ENCODE data around the gene LSP1. TPM values are rescaled to one million over a fixed set of nuclear protein-coding genes. Genes with fewer than 3 reads are reported as not detected.

LSP1 gene
- total and polyA plus RNA-seq, 2 of the 13 experiments (the other 11 are each of a cell fraction or from before 2014, with no cell fraction given) = 0.59 to 1.00 TPM

DNA sequence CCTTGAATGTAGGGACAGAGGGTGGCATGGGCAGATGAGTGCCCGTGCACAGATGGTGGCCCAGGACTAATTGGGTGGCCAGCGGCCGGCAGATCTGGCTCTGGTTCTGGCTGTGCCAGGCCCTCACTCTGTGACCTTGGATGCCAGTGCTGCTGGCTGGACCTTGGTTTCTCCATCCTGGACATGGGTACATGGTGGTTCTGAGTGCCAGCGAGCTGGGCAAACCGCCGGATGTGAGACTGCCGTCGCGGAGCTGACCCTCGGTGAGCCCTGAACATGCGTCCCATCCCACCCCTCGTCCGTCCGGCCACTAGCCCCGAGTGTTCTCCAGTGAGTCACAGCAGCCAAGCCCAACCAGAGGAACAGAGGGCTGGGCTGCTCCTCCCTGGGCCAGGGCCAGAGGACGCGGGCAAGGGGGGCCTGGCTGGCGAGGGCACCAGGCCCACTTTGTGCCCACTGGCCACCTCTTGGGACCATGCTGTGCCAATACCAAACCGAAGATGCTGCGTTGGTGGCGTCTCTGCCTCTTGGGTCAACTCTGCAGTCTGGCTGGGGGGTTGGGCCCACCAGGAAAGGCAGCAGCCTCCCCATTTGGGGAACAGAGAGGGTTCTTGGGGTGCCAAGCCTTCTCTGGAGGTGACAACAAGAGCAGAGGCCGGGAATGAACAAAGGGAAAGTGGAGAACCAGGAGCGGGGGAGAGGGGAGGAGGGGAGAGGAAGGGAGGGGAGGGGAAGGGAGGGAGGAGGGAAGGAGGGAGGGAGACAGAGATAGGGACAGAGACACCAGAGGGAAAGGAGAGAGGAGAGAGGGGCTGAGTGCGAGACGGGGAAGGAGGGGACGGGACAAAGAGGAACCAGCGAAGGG lies 10.7 kb downstream of the LSP1 start (continued):
- TF ChIP-seq HNRNPL (IDR thresholded peaks at IDR 0.05; ENCODE audit: low read depth, low read length) = peak; percentile 99
- TF ChIP-seq KDM6A (CRISPR knock-in tag; IDR thresholded peaks at IDR 0.05; ENCODE audit: low read depth) = no peak
- TF ChIP-seq EP300 (IDR thresholded peaks at IDR 0.05; ENCODE audit: low read depth in 2 of 2, low read length in 2 of 2) = peak in 1 of 2 experiments; percentile 18; a peak in 1 of 4 replicates
- TF ChIP-seq EP300 (CRISPR knock-in tag; IDR thresholded peaks at IDR 0.05; ENCODE audit: borderline replicate concordance) = no peak
- TF ChIP-seq ZFX (CRISPR knock-in tag; IDR thresholded peaks at IDR 0.05; ENCODE audit: low read depth) = 0 out of 2 replicates have a peak, but pooled peaks have one; percentile 8
- peak; percentile 14; the same call in 1 of the 2 replicates for TF ChIP-seq GABPB1 (CRISPR knock-in tag; IDR thresholded peaks at IDR 0.05)
- TF ChIP-seq, protein P1, sequence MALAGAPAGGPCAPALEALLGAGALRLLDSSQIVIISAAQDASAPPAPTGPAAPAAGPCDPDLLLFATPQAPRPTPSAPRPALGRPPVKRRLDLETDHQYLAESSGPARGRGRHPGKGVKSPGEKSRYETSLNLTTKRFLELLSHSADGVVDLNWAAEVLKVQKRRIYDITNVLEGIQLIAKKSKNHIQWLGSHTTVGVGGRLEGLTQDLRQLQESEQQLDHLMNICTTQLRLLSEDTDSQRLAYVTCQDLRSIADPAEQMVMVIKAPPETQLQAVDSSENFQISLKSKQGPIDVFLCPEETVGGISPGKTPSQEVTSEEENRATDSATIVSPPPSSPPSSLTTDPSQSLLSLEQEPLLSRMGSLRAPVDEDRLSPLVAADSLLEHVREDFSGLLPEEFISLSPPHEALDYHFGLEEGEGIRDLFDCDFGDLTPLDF (CRISPR knock-in tag; IDR thresholded peaks at IDR 0.05) = no peak

DNA sequence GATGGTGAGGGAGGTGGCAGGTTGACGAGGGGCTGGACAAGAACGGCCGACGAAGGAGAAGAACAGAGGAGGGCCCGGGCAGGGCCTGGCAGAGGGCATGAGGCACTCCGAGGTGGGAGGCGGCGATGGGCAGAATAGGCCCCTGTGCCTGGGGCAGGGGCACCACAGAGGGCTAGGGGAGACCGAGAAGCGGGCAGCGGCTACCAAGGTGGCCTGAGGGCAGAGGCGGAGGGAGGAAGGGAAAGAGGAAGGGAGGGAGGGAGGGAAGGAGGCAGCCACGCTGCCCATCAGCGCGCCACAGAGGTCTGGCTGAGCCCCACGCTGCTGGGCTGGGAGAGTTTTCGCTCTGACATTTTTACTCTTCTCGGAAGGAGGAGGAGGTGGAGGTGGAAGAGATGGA lies 11.3 kb downstream of the LSP1 start:
- ATAC-seq (no peak), DNase-seq (ENCODE audit: low spot score) (no peak), FAIRE-seq (no peak)
- H3K9ac ChIP-seq (ENCODE audit: insufficient read depth, low read depth, low read length) = no peak overlapping the region
- H3K79me2 ChIP-seq (ENCODE audit: insufficient read depth, low read length) = no peaks in the 10 kb centered on the region
- WGBS (ENCODE audit: low lambda C conversion rate) = 34% methylated on average over 18 of the region's 18 CpGs
- H2AFZ ChIP-seq (ENCODE audit: low read length) = no peak overlapping the region
- no peaks in the 10 kb centered on the region for H3K36me3 ChIP-seq (replicated peaks in 1 of 2; ENCODE audit: control insufficient read depth in 1 of 2, insufficient read depth in 2 of 2, low read length in 2 of 2)
- no peaks in the 10 kb centered on the region for H3K4me1 ChIP-seq (ENCODE audit: insufficient read depth, low read length)
- no peak overlapping the region for H3K27ac ChIP-seq (ENCODE audit: extremely low read length, insufficient read depth, low read length)
- H3K4me3 ChIP-seq (replicated peaks in 1 of 3; ENCODE audit: insufficient read depth in 1 of 3, low read depth in 2 of 3, low read length in 3 of 3) = no peak overlapping the region
- intact Hi-C loops (cut with micrococcal nuclease; ENCODE audit: unreplicated experiment) = no loop called here
- ChIA-PET CTCF (ENCODE audit: low intra/inter-chr PET ratio, low total read pairs) (no interaction called here), POLR2A (no interaction called here)
- H3K9me3 ChIP-seq (ENCODE audit: low read length) = no peaks in the 10 kb centered on the region
- in situ Hi-C loops (cut with HindIII; ENCODE audit: extremely low pct_ligation_motif_present, low pct_unique_long_range_greater_than_20kb) = no loop called here
- no TSS peak for BruUV-seq (replicated peaks)
- H3K27me3 ChIP-seq (ENCODE audit: control insufficient read depth in 1 of 2, insufficient read depth in 2 of 2, low read length in 2 of 2) = peaks cover 20 to 62% of the 10 kb centered on the region in 2 experiments
- H3K4me2 ChIP-seq (ENCODE audit: low read depth, low read length) = no peak overlapping the region
- no peaks in the 10 kb centered on the region for H4K20me1 ChIP-seq (ENCODE audit: insufficient read depth, low read length)
- no peak for TF ChIP-seq ZNF441 (CRISPR knock-in tag; IDR thresholded peaks at IDR 0.05; ENCODE audit: borderline replicate concordance)
- TF ChIP-seq ZNF225 (CRISPR knock-in tag; IDR thresholded peaks at IDR 0.05) = no peak
- no peak for TF ChIP-seq ZNF468 (CRISPR knock-in tag; IDR thresholded peaks at IDR 0.05)
- no peak for TF ChIP-seq YY1 (IDR thresholded peaks at IDR 0.05; ENCODE audit: insufficient read depth, insufficient replicate concordance, low read depth, low read length)
- no peak for TF ChIP-seq TEAD3 (CRISPR knock-in tag; optimal IDR thresholded peaks at IDR 0.05; ENCODE audit: borderline replicate concordance)
- TF ChIP-seq ARHGAP35 (CRISPR knock-in tag; IDR thresholded peaks at IDR 0.05; ENCODE audit: borderline replicate concordance) = no peak
- TF ChIP-seq TP53 (CRISPR knock-in tag; conservative IDR thresholded peaks at IDR 0.05) = no peak
- TF ChIP-seq RAD51 (IDR thresholded peaks at IDR 0.05; ENCODE audit: borderline replicate concordance) = no peak
- no peak for TF ChIP-seq NONO (IDR thresholded peaks at IDR 0.05)
- TF ChIP-seq NONO (CRISPR knock-in tag; conservative IDR thresholded peaks at IDR 0.05) = no peak
- TF ChIP-seq, protein P2, sequence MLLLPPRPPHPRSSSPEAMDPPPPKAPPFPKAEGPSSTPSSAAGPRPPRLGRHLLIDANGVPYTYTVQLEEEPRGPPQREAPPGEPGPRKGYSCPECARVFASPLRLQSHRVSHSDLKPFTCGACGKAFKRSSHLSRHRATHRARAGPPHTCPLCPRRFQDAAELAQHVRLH (CRISPR knock-in tag; IDR thresholded peaks at IDR 0.05; ENCODE audit: borderline replicate concordance, low read depth) = no peak
- TF ChIP-seq ZSCAN25 (CRISPR knock-in tag; IDR thresholded peaks at IDR 0.05) = no peak
- TF ChIP-seq, protein P3, sequence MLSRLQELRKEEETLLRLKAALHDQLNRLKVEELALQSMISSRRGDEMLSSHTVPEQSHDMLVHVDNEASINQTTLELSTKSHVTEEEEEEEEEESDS (CRISPR knock-in tag; IDR thresholded peaks at IDR 0.05; ENCODE audit: borderline replicate concordance) = no peak
- no peak for TF ChIP-seq HMGA1 (CRISPR knock-in tag; conservative IDR thresholded peaks at IDR 0.05)
- TF ChIP-seq ZNF138 (CRISPR knock-in tag; IDR thresholded peaks at IDR 0.05; ENCODE audit: low read depth) = no peak

Data from HepG2 (cell line).